OCI-LY3 (cell line): ENCODE data around the gene IAH1.
"Not testable (repeated sequence)": the region's sequence is repeated elsewhere in the genome, so short reads cannot be mapped to it uniquely, and the experiment has no call there.

Experiments used
- H2AFZ ChIP-seq: fragments of 200-600, 300-600 bp; shearing (Covaris generic); 2 replicates; pipeline ENCODE4 v1.6.0; 2014; ENCODE audit warnings: antibody characterized with exemption, low read depth, low read length
- H3K27ac ChIP-seq: fragments of 200-600, 300-600 bp; sonication (generic); 2 replicates; pipeline ENCODE4 v1.5.1; 2014; ENCODE audit warnings: mild to moderate bottlenecking, low read length, moderate library complexity, mixed read lengths
- H3K27me3 ChIP-seq: fragments of 200-600, 300-600 bp; sonication (generic); 2 replicates; pipeline ENCODE4 v1.6.1; 2014; ENCODE audit warnings: low read depth, low read length, mixed read lengths
- H3K36me3 ChIP-seq: fragments of 200-600, 300-600 bp; sonication (generic); replicated peaks from 2 replicates; pipeline ENCODE3; 2014; ENCODE audit warnings: low read depth, low read length, mixed read lengths
- H3K4me1 ChIP-seq: fragments of 300-600, 200-600 bp; sonication (generic); 2 replicates; pipeline ENCODE4 v1.6.1; 2014; ENCODE audit warnings: low read length, mixed read lengths
- H3K4me2 ChIP-seq: fragments of 200-600, 300-600 bp; sonication (generic); 2 replicates; pipeline ENCODE4 v1.6.1; 2014; ENCODE audit warnings: low read length, mixed read lengths
- H3K4me3 ChIP-seq: fragments of 300-600, 200-600 bp; sonication (generic); 2 replicates; pipeline ENCODE4 v1.5.1; 2014; ENCODE audit warnings: antibody characterized with exemption, mild to moderate bottlenecking, low read length, moderate library complexity
- H3K79me2 ChIP-seq: fragments of 300-600, 200-600 bp; shearing (Covaris generic); 2 replicates; pipeline ENCODE4 v1.6.1; 2014; ENCODE audit warnings: mild to moderate bottlenecking, low read length, mixed read lengths
- H3K9ac ChIP-seq: fragments of 300-600, 200-600 bp; shearing (Covaris generic); 2 replicates; pipeline ENCODE4 v1.6.0; 2014; ENCODE audit warnings: mild to moderate bottlenecking, low read length, moderate library complexity
- H3K9me3 ChIP-seq: fragments of 200-600, 300-600 bp; shearing (Covaris generic); 2 replicates; pipeline ENCODE4 v1.6.1; 2014; ENCODE audit warnings: low read length, mixed read lengths; ENCODE audit not compliant: insufficient read depth
- H4K20me1 ChIP-seq: fragments of 200-600, 300-600 bp; sonication (generic); 2 replicates; pipeline ENCODE4 v1.6.1; 2016; ENCODE audit warnings: low read length, mixed read lengths; ENCODE audit not compliant: insufficient read depth
- EZH2phosphoT487 ChIP-seq: fragments of 200-600 bp; shearing (Covaris generic); IDR thresholded peaks from 2 replicates; pipeline ENCODE4 v1.6.1; 2018; ENCODE audit warnings: antibody characterized with exemption, mixed run types, low read depth
- TF ChIP-seq, protein P1 (sequence below): fragments of 200-600, 300-600 bp; sonication (generic); IDR thresholded peaks from 2 replicates; pipeline ENCODE4 v1.5.1; 2014; ENCODE audit warnings: antibody characterized with exemption, low read length, low read depth

Gene IAH1

DNA sequence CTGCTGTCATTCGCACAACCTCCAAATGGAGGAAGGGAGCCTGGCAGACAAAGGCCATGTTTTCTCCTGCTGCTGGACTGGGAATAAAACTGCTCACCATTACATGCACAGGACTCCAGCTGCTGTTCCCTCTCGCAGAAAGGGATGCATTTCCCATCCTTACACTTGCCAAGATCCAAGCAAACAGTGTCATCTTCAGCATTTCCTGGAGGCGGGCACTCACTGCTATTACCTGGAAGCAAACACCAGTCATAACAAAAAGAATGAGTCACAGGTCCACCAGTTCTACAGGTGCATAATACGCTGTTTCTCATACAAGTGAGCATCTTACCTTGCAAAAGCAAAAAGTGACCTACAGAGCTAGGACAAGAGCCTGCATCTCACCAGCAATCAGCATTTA is 22.7 kb downstream of the IAH1 start:
- H4K20me1 ChIP-seq: peaks cover 25% of the 10 kb centered on the region
- H3K9ac ChIP-seq: no peak overlapping the region
- no peaks in the 10 kb centered on the region for H3K27me3 ChIP-seq
- peaks cover 21% of the 10 kb centered on the region for H3K4me1 ChIP-seq
- no peak overlapping the region for H3K27ac ChIP-seq
- H3K4me2 ChIP-seq: no peak overlapping the region
- H3K36me3 ChIP-seq: peaks cover 24% of the 10 kb centered on the region
- H3K79me2 ChIP-seq: no peaks in the 10 kb centered on the region
- no peak overlapping the region for H3K4me3 ChIP-seq
- no peak overlapping the region for H2AFZ ChIP-seq
- no peak for TF ChIP-seq EZH2phosphoT487
- TF ChIP-seq, protein P1, sequence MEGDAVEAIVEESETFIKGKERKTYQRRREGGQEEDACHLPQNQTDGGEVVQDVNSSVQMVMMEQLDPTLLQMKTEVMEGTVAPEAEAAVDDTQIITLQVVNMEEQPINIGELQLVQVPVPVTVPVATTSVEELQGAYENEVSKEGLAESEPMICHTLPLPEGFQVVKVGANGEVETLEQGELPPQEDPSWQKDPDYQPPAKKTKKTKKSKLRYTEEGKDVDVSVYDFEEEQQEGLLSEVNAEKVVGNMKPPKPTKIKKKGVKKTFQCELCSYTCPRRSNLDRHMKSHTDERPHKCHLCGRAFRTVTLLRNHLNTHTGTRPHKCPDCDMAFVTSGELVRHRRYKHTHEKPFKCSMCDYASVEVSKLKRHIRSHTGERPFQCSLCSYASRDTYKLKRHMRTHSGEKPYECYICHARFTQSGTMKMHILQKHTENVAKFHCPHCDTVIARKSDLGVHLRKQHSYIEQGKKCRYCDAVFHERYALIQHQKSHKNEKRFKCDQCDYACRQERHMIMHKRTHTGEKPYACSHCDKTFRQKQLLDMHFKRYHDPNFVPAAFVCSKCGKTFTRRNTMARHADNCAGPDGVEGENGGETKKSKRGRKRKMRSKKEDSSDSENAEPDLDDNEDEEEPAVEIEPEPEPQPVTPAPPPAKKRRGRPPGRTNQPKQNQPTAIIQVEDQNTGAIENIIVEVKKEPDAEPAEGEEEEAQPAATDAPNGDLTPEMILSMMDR: no peak
- no peaks in the 10 kb centered on the region for H3K9me3 ChIP-seq

DNA sequence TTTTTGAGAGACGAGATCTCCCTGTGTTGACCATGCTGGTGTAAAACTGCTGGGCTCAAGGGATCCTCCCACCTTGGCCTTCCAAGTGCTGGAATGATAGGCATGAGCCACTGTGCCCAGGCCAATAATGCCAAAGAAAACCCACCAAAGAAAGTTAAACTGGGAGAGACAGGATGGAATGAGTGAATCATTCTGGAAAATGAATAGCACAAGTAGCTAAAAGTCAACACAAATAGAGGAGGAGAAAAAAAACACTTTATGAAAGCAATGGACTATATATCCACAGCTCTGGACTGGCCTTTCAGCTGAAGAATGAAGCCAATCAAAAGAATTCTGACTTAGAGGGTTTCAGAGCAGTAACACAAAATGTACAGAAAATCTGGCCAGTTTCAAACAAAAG is 23.9 kb downstream of the IAH1 start:
- TF ChIP-seq EZH2phosphoT487: no peak
- TF ChIP-seq, protein P1: no peak
- H3K4me3 ChIP-seq: no peak overlapping the region
- no peak overlapping the region for H2AFZ ChIP-seq
- H3K36me3 ChIP-seq: peaks cover 17% of the 10 kb centered on the region
- no peak overlapping the region for H3K27ac ChIP-seq
- no peak overlapping the region for H3K9ac ChIP-seq
- H3K4me2 ChIP-seq: no peak overlapping the region
- peaks cover 15% of the 10 kb centered on the region for H3K4me1 ChIP-seq
- H3K79me2 ChIP-seq: no peaks in the 10 kb centered on the region
- no peaks in the 10 kb centered on the region for H3K27me3 ChIP-seq
- H4K20me1 ChIP-seq: peaks cover 19% of the 10 kb centered on the region
- H3K9me3 ChIP-seq: no peaks in the 10 kb centered on the region

DNA sequence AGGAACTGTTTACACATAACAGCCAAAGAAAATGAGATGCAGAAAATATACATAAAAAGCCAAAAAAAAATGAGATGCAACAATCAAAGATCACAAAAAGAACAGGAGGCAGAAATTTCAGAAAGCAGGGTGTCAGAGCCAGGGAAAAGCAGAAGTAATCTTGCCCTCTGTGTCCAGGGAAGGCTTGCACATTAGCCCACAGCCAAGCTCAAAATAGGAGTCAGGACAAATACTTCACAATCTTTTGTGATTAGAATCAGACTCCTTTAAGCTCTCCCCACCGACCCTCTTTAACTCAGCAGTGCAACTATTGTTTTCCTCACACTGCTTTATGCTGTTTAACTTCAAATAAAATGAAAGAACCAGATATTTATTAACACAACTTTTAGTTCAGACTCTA is 34.6 kb downstream of the IAH1 start:
- no peaks in the 10 kb centered on the region for H3K79me2 ChIP-seq
- H4K20me1 ChIP-seq: no peaks in the 10 kb centered on the region
- H2AFZ ChIP-seq: no peak overlapping the region
- H3K4me2 ChIP-seq: no peak overlapping the region
- H3K27me3 ChIP-seq: no peaks in the 10 kb centered on the region
- no peaks in the 10 kb centered on the region for H3K4me1 ChIP-seq
- no peaks in the 10 kb centered on the region for H3K9me3 ChIP-seq
- H3K36me3 ChIP-seq: no peaks in the 10 kb centered on the region
- H3K27ac ChIP-seq: no peak overlapping the region
- H3K9ac ChIP-seq: no peak overlapping the region
- H3K4me3 ChIP-seq: no peak overlapping the region
- no peak for TF ChIP-seq EZH2phosphoT487
- TF ChIP-seq, protein P1: no peak

DNA sequence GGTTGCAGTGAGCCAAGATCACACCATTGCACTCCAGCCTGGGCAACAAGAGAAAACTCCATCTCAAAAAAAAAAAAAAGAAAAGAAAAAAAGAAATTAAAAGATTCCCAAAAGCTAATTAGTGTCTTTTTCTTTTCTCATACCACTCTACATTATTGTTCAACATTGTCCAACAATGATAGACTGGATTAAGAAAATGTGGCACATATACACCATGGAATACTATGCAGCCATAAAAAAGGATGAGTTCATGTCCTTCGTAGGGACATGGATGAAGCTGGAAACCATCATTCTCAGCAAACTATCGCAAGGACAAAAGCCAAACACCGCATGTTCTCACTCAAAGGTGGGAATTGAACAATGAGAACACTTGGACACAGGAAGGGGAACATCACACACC is 39.6 kb downstream of the IAH1 start:
- H3K9ac ChIP-seq, H2AFZ ChIP-seq, H3K27me3 ChIP-seq, H3K9me3 ChIP-seq, H3K4me2 ChIP-seq, H4K20me1 ChIP-seq, H3K4me3 ChIP-seq, H3K27ac ChIP-seq, H3K4me1 ChIP-seq, H3K79me2 ChIP-seq, H3K36me3 ChIP-seq: not testable (repeated sequence)

DNA sequence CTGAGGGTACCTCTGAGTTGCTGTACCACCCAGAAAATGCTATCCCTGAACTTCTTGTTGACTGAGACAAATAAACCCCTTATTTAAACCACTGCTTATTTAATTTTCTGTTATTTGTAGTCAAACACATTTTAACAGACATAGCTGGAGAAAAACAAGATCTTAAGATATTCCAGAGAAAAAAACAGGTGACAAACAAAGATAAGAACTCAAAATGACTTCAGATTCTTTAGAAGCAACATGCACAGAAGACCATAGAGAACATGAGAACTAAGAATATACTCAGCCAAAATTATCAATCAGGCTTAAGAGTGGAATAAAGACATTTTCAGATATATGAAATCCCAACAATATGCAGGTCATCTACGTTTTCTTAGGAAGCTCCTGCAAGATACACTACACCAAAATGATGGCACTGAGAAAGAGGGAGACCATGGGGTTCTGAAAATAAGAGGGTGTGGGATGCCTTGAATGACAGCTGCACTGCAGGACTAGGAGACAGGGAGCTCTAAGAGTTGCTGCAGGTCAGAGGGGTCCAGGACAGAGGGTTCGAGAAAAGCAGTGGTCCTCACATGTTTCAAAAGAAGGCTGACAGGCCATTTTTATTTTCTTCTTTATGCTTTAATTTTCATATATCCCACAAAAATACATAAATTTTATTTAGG is 42.9 kb downstream of the IAH1 start:
- H2AFZ ChIP-seq: no peak overlapping the region
- no peak overlapping the region for H3K4me2 ChIP-seq
- H3K36me3 ChIP-seq: peaks cover 17% of the 10 kb centered on the region
- TF ChIP-seq, protein P1: no peak
- no peak for TF ChIP-seq EZH2phosphoT487
- H3K9ac ChIP-seq: no peak overlapping the region
- no peaks in the 10 kb centered on the region for H3K79me2 ChIP-seq
- H3K27me3 ChIP-seq: no peaks in the 10 kb centered on the region
- H3K4me3 ChIP-seq: no peak overlapping the region
- H4K20me1 ChIP-seq: no peaks in the 10 kb centered on the region
- H3K4me1 ChIP-seq: no peaks in the 10 kb centered on the region
- no peak overlapping the region for H3K27ac ChIP-seq
- H3K9me3 ChIP-seq: no peaks in the 10 kb centered on the region
